ENCODE data around the gene FZR1.

DNA sequence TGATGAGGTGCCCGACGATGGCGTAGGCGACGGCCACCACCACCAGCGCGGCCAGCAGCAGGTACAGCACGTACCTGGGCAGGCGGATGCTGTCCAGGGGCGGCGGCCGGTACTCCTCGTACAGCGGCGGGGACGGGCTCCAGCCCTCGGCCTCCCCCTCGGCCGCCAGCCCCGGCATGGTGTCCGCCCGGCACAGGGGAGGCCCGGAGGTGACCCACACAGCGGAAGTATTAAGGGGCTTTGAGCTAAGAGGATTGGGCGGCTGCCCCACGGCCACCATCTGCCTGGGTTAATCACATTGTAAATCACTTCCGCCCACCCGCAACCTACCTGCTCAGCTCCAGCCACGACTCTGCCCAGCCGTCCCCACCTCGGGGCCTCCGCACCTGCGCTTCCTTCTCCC is 22.9 kb upstream of the FZR1 start, which contains the start of gene SMIM44:
- TF ChIP-seq POLR2A (IDR thresholded peaks at IDR 0.05), result no peak
- TF ChIP-seq, protein P1, sequence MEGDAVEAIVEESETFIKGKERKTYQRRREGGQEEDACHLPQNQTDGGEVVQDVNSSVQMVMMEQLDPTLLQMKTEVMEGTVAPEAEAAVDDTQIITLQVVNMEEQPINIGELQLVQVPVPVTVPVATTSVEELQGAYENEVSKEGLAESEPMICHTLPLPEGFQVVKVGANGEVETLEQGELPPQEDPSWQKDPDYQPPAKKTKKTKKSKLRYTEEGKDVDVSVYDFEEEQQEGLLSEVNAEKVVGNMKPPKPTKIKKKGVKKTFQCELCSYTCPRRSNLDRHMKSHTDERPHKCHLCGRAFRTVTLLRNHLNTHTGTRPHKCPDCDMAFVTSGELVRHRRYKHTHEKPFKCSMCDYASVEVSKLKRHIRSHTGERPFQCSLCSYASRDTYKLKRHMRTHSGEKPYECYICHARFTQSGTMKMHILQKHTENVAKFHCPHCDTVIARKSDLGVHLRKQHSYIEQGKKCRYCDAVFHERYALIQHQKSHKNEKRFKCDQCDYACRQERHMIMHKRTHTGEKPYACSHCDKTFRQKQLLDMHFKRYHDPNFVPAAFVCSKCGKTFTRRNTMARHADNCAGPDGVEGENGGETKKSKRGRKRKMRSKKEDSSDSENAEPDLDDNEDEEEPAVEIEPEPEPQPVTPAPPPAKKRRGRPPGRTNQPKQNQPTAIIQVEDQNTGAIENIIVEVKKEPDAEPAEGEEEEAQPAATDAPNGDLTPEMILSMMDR (IDR thresholded peaks at IDR 0.05), result no peak

Measured in suprapubic skin (tissue), 3 donors.